Measurements from ENCODE around the gene LRRC73.

The LRRC73 gene

GRCh38 chr6:43495409-43495941 is 14.7 kb downstream of the LRRC73 start:
- no peak overlapping the region for H3K4me3 ChIP-seq (ENCODE audit: low read depth, low read length)
- TF ChIP-seq, protein P1, sequence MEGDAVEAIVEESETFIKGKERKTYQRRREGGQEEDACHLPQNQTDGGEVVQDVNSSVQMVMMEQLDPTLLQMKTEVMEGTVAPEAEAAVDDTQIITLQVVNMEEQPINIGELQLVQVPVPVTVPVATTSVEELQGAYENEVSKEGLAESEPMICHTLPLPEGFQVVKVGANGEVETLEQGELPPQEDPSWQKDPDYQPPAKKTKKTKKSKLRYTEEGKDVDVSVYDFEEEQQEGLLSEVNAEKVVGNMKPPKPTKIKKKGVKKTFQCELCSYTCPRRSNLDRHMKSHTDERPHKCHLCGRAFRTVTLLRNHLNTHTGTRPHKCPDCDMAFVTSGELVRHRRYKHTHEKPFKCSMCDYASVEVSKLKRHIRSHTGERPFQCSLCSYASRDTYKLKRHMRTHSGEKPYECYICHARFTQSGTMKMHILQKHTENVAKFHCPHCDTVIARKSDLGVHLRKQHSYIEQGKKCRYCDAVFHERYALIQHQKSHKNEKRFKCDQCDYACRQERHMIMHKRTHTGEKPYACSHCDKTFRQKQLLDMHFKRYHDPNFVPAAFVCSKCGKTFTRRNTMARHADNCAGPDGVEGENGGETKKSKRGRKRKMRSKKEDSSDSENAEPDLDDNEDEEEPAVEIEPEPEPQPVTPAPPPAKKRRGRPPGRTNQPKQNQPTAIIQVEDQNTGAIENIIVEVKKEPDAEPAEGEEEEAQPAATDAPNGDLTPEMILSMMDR (IDR thresholded peaks at IDR 0.05; ENCODE audit: low read depth, low read length) = no peak
- no peak for TF ChIP-seq POLR2A (IDR thresholded peaks at IDR 0.05; ENCODE audit: extremely low read depth, insufficient read length)
- TF ChIP-seq MYC (IDR thresholded peaks at IDR 0.05; ENCODE audit: low read depth, low read length) = no peak
- no peak for TF ChIP-seq MAX (IDR thresholded peaks at IDR 0.05; ENCODE audit: low read depth, low read length)
- peak; percentile 38 for DNase-seq (ENCODE audit: low read depth)

- DNase-seq (ENCODE audit: low read depth) = no peak
- TF ChIP-seq MAX (IDR thresholded peaks at IDR 0.05; ENCODE audit: low read depth, low read length) (no peak), MYC (IDR thresholded peaks at IDR 0.05; ENCODE audit: low read depth, low read length) (no peak), POLR2A (IDR thresholded peaks at IDR 0.05; ENCODE audit: extremely low read depth, insufficient read length) (no peak)
- TF ChIP-seq, protein P1 (IDR thresholded peaks at IDR 0.05; ENCODE audit: low read depth, low read length) = no peak
- no peak overlapping the region for H3K4me3 ChIP-seq (ENCODE audit: low read depth, low read length)
These were observed 15.4 kb downstream of the LRRC73 start for GRCh38 chr6:43494766-43495165.

DNA sequence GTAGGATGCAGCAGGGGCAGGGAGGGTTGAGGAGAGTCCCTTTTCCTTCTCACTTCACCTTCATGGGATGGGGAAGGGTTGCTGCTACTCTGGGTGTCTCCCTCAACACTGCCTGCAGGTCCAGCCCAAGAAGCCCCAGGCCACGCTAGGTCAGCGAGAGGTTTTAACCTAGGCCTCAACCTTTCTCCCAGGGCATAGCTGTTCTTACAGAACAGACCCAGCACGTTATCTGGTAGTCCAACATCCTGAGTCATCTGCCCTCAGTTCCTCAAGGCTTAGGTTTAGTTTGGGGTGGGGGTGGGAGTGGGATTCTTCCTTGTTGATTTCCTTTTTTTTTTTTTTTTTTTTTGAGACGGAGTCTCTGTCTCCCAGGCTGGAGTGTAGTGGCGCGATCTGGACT is 15.8 kb downstream of the LRRC73 start:
- H3K4me3 ChIP-seq (ENCODE audit: low read depth, low read length) = no peak overlapping the region
- TF ChIP-seq MYC (IDR thresholded peaks at IDR 0.05; ENCODE audit: low read depth, low read length) = no peak
- TF ChIP-seq MAX (IDR thresholded peaks at IDR 0.05; ENCODE audit: low read depth, low read length) = no peak
- no peak for TF ChIP-seq POLR2A (IDR thresholded peaks at IDR 0.05; ENCODE audit: extremely low read depth, insufficient read length)
- TF ChIP-seq, protein P1 (IDR thresholded peaks at IDR 0.05; ENCODE audit: low read depth, low read length) = no peak
- no peak for DNase-seq (ENCODE audit: low read depth)

GRCh38 chr6:43493833-43494232 is 16.3 kb downstream of the LRRC73 start:
- H3K4me3 ChIP-seq (ENCODE audit: low read depth, low read length) = no peak overlapping the region
- DNase-seq (ENCODE audit: low read depth) = no peak
- no peak for TF ChIP-seq POLR2A (IDR thresholded peaks at IDR 0.05; ENCODE audit: extremely low read depth, insufficient read length)

- TF ChIP-seq POLR2A (IDR thresholded peaks at IDR 0.05; ENCODE audit: extremely low read depth, insufficient read length) (no peak), MAX (IDR thresholded peaks at IDR 0.05; ENCODE audit: low read depth, low read length) (no peak), MYC (IDR thresholded peaks at IDR 0.05; ENCODE audit: low read depth, low read length) (no peak)
- TF ChIP-seq, protein P1 (IDR thresholded peaks at IDR 0.05; ENCODE audit: low read depth, low read length) = no peak
- no peak for DNase-seq (ENCODE audit: low read depth)
- H3K4me3 ChIP-seq (ENCODE audit: low read depth, low read length) = no peak overlapping the region
These were observed 16.9 kb downstream of the LRRC73 start for GRCh38 chr6:43493230-43493629.

- DNase-seq (ENCODE audit: low read depth) = no peak
- TF ChIP-seq POLR2A (IDR thresholded peaks at IDR 0.05; ENCODE audit: extremely low read depth, insufficient read length) = no peak
- TF ChIP-seq MAX (IDR thresholded peaks at IDR 0.05; ENCODE audit: low read depth, low read length) = no peak
- TF ChIP-seq, protein P1 (IDR thresholded peaks at IDR 0.05; ENCODE audit: low read depth, low read length) = no peak
- no peak for TF ChIP-seq MYC (IDR thresholded peaks at IDR 0.05; ENCODE audit: low read depth, low read length)
- no peak overlapping the region for H3K4me3 ChIP-seq (ENCODE audit: low read depth, low read length)
These were observed 17.5 kb downstream of the LRRC73 start for GRCh38 chr6:43492673-43493072.
